Suprapubic skin (tissue), 4 donors: ENCODE results near the gene NPAS3.

Source experiments
- EP300 ChIP-seq: sonication (generic); formaldehyde crosslinking; IDR thresholded peaks from one replicate; pipeline ENCODE4 v1.6.1; 2017; ENCODE audit warnings: antibody characterized with exemption
- POLR2A ChIP-seq, 2 donors: fragments of 450-650 bp; IDR thresholded peaks; one replicate each; pipeline ENCODE4 v1.6.1; 2017; ENCODE audit warnings: antibody characterized with exemption in 2 of 2, mild to moderate bottlenecking in 2 of 2, moderate library complexity in 2 of 2
- POLR2AphosphoS5 ChIP-seq, 3 donors: sonication (generic); formaldehyde crosslinking; IDR thresholded peaks; one replicate each; pipeline ENCODE4 v1.6.1; 2017; ENCODE audit warnings: antibody characterized with exemption in 3 of 3
- TF ChIP-seq, protein P1 (sequence below), 2 donors: fragments of 200-600 bp in 1 of 2; fragments of 450-650 bp in 1 of 2; sonication (generic) in 1 of 2; IDR thresholded peaks; one replicate each; pipeline ENCODE4 v1.5.1; 2016 to 2019; ENCODE audit warnings: antibody characterized with exemption in 2 of 2, mild to moderate bottlenecking in 1 of 2, moderate library complexity in 1 of 2

DNA sequence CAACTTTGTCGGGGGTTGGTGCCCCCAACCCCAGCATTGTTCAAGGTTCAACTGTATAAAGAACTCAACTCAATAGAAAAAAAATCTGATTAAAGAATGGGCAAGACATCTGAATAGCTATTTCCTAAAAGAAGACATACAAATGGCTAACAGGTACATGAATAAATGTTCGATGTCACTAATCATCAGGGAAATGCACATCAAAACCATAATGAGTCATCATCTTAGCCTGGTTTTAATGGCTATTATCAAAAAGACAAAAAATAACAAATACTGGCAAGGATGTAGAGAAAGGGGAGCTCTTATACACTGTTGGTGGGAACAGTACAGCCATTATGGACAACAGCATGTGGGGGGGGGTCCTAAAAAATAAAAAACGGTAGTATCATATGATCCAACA, 28.7 kb downstream of the NPAS3 start:
- TF ChIP-seq, protein P1, sequence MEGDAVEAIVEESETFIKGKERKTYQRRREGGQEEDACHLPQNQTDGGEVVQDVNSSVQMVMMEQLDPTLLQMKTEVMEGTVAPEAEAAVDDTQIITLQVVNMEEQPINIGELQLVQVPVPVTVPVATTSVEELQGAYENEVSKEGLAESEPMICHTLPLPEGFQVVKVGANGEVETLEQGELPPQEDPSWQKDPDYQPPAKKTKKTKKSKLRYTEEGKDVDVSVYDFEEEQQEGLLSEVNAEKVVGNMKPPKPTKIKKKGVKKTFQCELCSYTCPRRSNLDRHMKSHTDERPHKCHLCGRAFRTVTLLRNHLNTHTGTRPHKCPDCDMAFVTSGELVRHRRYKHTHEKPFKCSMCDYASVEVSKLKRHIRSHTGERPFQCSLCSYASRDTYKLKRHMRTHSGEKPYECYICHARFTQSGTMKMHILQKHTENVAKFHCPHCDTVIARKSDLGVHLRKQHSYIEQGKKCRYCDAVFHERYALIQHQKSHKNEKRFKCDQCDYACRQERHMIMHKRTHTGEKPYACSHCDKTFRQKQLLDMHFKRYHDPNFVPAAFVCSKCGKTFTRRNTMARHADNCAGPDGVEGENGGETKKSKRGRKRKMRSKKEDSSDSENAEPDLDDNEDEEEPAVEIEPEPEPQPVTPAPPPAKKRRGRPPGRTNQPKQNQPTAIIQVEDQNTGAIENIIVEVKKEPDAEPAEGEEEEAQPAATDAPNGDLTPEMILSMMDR (IDR thresholded peaks at IDR 0.05): no peak
- TF ChIP-seq POLR2A (IDR thresholded peaks at IDR 0.05): no peak
- TF ChIP-seq POLR2AphosphoS5 (IDR thresholded peaks at IDR 0.05): no peak
- TF ChIP-seq EP300: no peak
